HG02981 (cell line): ENCODE results near the gene HCRTR1.

Experiments used
- ATAC-seq: cut with Tn5 transposase; IDR thresholded peaks from one replicate; pipeline ENCODE4 v1.9.1; 2021; ENCODE audit warnings: mild to moderate bottlenecking, moderate library complexity; ENCODE audit not compliant: unreplicated experiment

The HCRTR1 gene

DNA sequence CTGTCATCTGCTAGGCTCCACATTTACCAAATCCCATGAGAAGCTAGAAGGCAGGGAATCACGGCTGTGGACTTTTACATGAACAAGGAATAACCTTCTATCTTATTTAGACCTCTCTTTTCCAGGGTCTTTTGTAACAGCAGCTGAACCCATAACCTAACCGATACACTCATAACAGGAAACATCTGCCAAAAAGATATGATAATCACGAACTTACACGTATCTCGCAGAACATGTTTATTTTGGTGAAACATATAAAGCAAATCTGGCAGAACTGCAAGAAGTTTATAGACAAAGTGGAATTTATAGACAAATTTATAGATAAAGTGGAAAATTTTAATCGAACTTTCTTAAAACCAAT lies 20.8 kb upstream of the HCRTR1 start:
- ATAC-seq, result no peak

- no peak for ATAC-seq
These were observed 18.5 kb upstream of the HCRTR1 start for GRCh38 chr1:31598980-31599379.

- no peak for ATAC-seq
These were observed 16.8 kb upstream of the HCRTR1 start for GRCh38 chr1:31600641-31601040.

DNA sequence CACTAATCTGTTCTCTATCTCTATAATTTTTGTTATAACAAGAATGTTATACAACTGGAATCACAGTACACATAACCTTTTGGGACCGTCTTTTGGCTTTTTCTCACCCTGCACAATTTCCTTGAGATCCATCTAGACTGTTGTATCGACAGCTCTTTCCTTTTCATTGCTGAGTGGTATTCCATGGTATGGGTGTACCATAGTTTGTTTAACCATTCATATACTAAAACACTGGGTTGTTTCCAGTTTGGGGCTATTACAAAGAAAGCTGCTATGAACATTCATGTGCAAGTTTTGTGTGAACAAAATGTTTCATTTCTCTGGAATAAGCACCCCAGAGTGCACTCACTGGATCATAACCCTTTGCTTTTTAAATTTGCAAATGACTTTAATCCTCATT lies 15.4 kb upstream of the HCRTR1 start:
- no peak for ATAC-seq

GRCh38 chr1:31605908-31606427 lies 11.5 kb upstream of the HCRTR1 start:
- peak; percentile 97 for ATAC-seq

GRCh38 chr1:31607360-31607759 lies 10.1 kb upstream of the HCRTR1 start:
- ATAC-seq, result no peak

- no peak for ATAC-seq
These were observed 7.9 kb upstream of the HCRTR1 start for GRCh38 chr1:31609514-31610118.

DNA sequence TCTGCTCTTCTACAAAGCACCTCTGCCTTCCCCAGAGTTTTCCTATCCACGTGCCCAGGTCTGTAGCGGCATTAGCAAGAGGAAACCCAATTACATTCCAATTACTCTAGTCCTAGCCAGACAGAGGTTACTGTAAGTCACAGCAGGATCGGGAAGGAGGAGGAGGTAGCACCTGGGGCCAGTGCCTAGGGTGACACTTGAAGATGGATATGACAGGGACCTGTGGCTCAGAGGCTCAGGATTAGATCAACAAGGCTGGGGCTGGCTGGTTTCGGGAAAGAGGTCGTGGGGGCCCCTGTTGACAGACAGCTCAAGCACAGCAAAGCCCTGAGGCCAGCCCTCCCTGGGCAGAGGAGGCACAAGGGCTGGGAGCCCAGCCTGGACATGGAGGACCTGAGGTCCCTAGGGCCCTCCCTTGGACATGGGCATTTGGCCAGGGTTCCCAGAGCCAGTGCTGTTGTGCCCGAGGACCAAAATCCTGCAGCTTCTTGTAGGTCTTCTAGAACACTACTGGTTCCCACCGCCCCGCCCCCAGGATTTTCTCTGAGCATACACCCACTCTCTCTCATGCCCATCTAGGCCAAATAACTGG lies 3.0 kb upstream of the HCRTR1 start:
- ATAC-seq, result no peak

DNA sequence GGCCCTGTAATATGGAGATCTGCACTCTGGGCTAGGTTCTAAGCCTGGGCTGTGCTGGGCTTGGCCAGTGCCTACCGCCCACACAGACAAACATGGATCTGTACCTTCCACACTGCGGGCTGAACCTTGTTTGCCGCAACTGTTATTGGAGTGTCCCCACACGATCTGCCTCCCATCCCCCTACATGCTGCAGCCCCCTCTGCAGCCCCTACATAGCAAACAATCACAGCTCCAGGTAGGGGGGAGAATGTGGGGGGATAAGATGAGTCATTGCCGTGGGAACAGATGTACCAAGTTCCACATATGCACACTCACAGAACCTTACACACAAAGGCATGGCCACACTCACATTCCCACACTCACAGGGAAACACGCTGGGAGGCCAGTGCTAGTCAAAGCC lies 2.1 kb upstream of the HCRTR1 start:
- no peak for ATAC-seq

DNA sequence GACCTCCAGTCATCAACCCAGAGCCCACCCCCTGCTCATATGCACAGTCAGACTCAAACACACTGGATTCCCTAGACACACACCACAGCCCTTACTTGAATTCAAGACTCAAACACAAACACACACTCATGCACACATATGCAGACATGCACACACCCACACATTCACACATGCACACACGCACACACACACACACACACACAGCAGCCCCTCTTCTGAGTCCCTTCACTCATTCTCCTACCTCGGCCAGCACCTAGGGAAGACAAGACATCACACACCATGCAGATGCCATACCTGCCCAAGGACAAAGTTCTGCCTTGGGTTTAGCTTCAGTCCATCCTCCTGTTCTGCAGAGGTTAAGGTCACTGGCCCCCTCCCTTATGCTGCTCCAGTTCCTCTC lies 1.6 kb upstream of the HCRTR1 start:
- ATAC-seq, result no peak

GRCh38 chr1:31617916-31618746 lies 642 bp downstream of the HCRTR1 start:
- ATAC-seq, result no peak

GRCh38 chr1:31618916-31619846 lies 1.7 kb downstream of the HCRTR1 start:
- no peak for ATAC-seq

- no peak for ATAC-seq
These were observed 3.4 kb downstream of the HCRTR1 start for GRCh38 chr1:31620631-31621497.

DNA sequence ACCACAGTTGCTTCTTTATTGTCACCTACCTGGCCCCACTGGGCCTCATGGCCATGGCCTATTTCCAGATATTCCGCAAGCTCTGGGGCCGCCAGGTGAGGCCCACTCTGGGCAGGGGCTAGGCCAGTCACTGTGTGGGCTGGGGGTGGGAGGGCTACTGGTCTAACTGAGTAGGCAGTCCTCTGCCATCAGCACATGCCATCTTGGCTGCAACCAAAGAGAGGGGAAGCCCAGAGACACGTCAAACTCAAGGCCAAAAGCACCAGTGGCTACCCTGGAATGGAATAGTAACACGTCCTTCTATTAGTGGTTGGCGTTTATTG lies 4.0 kb downstream of the HCRTR1 start:
- no peak for ATAC-seq

DNA sequence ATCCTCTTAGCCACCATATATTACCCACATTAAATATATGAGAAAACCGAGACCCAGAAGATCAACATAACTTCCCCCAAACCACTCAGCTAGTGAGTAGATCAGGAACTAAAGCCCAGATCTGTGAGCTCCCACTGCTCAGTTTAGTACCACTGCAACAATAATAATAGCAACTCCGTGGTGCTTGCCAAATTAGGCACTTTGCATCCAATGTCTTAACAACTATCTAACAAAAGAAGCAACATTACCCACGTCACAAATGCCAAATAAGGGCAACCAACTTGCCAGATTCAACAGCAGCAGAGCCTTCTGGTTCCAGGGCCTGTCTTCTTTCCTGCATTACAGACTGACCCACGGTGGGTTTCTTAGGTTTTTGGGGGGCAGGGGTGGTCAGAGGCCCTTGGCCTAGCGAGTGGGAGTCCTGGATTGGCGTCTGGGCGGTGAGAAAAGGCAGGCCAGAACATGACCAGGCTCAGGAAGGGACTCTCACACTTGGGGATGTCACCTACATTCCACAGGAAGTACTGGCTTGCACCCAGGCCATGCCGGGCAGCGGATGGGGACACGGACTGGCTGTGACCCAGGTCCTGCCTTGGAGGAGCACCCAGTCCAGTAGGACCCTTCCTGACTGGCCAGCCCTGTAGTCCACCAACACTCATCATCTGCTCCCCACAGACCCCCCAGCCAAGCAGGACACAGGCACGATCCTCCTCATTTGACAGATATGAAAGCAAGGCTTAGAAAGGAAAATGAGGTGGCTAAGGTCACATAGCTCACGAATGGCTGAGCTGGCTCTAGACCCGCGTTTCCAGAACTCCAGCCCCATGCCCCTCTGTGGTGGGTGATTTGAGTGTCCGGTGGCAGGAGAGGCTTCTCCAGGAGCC lies 4.6 kb downstream of the HCRTR1 start:
- ATAC-seq, result no peak

GRCh38 chr1:31623365-31623764 lies 5.9 kb downstream of the HCRTR1 start:
- no peak for ATAC-seq

DNA sequence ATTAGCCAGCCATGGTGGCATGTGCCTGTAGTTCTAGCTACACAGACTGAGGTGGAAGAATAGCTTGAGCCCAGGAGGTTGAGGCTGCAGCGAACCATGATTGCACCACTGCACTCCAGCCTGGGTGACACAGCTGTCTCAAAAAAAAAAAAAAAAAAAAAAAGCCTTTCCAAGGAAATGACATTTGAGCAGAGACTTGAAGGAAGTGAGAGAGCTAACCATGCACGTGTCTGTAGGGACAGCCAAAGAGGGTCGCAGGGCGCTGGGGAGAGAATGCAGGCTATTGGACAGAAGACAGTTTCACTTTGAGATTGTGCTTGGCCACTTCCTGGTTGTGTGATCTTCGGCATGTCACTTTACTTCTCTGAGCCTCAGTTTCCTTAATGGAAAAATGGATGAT lies 6.8 kb downstream of the HCRTR1 start:
- ATAC-seq, result no peak

DNA sequence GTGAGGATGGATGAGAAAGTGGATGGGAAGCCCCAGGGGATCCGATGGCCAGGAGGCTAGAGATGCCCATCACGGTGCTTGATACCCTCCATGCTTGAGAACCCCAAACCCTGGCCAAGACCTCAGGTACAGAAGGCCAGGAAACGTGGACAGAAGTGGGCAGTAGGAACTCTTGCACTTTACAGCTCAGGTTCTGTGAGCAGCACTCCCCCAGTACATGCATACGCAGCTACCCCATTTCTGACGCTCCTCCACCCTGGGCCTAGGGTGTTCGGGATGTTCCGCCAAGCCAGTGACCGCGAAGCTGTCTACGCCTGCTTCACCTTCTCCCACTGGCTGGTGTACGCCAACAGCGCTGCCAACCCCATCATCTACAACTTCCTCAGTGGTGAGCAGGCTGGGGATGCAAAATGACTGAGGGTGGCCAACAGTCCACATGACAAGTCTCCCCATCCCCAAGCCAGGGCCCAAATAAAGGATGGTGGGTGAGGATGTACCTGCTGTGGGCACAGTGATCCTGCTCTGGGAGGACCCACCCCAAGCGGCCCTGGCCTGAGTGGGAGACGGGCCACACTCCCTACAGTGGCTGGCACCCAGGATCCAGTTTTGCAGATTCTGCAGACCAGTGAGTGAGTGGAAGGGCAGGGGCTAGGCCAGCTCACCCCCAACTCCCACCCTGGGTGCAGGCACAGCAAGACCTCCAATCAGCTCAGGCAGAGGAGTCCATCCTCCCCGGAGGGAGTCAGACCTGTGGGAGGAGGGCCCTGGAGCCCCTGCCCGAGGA lies 7.4 kb downstream of the HCRTR1 start:
- no peak for ATAC-seq
